Tibial nerve (tissue), 4 donors: Measurements from ENCODE around the gene GAS2L1.

Source experiments
- EP300 ChIP-seq, 2 donors: sonication (generic); formaldehyde crosslinking; IDR thresholded peaks; one replicate each; pipeline ENCODE4 v1.6.1; 2017; ENCODE audit warnings: antibody characterized with exemption in 2 of 2, mild to moderate bottlenecking in 1 of 2
- POLR2A ChIP-seq, 2 donors: fragments of 450-650 bp; IDR thresholded peaks; one replicate each; pipeline ENCODE4 v1.6.1; 2017; ENCODE audit warnings: antibody characterized with exemption in 2 of 2, mild to moderate bottlenecking in 2 of 2, moderate library complexity in 2 of 2
- TF ChIP-seq, protein P1 (sequence below), 5 experiments: fragments of 200-600 bp in 3 of 5; fragments of 450-650 bp in 2 of 5; sonication (generic) in 3 of 5; IDR thresholded peaks; one replicate each; pipeline ENCODE4 v1.5.1; 2016 to 2019; ENCODE audit warnings: antibody characterized with exemption in 5 of 5, mild to moderate bottlenecking in 3 of 5, moderate library complexity in 2 of 5

DNA sequence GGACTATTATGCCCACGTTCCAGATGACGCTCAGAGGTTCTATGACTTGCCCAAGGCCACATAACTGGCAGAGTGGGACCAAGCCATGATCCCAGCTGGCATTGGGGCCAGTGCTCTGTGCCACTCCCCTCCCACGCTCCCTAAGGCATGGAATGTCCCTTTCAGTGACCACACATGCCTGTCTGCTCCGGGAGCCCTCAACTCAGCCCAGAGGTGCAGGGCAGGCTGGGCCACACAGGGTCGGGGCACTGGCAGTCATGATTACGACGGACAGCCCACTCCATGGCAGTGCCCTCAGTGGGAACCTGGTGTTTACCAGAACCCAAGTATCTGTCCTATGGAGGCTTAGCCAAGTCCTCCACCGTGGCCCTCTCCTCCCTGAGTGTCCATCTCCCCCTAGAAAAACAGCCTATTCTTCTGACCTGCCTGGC, 48.7 kb upstream of the GAS2L1 start:
- no peak for TF ChIP-seq POLR2A (IDR thresholded peaks at IDR 0.05)
- TF ChIP-seq, protein P1, sequence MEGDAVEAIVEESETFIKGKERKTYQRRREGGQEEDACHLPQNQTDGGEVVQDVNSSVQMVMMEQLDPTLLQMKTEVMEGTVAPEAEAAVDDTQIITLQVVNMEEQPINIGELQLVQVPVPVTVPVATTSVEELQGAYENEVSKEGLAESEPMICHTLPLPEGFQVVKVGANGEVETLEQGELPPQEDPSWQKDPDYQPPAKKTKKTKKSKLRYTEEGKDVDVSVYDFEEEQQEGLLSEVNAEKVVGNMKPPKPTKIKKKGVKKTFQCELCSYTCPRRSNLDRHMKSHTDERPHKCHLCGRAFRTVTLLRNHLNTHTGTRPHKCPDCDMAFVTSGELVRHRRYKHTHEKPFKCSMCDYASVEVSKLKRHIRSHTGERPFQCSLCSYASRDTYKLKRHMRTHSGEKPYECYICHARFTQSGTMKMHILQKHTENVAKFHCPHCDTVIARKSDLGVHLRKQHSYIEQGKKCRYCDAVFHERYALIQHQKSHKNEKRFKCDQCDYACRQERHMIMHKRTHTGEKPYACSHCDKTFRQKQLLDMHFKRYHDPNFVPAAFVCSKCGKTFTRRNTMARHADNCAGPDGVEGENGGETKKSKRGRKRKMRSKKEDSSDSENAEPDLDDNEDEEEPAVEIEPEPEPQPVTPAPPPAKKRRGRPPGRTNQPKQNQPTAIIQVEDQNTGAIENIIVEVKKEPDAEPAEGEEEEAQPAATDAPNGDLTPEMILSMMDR (IDR thresholded peaks at IDR 0.05), result no peak
- TF ChIP-seq EP300 (IDR thresholded peaks at IDR 0.05), result no peak
